Measurements from ENCODE around the gene MAP2K1.
A peak's percentile ranks its signal among the peaks of the same experiment; 100 is the strongest.
"Not testable (repeated sequence)": the region's sequence is repeated elsewhere in the genome, so short reads cannot be mapped to it uniquely, and the experiment has no call there.

MAP2K1 gene

DNA sequence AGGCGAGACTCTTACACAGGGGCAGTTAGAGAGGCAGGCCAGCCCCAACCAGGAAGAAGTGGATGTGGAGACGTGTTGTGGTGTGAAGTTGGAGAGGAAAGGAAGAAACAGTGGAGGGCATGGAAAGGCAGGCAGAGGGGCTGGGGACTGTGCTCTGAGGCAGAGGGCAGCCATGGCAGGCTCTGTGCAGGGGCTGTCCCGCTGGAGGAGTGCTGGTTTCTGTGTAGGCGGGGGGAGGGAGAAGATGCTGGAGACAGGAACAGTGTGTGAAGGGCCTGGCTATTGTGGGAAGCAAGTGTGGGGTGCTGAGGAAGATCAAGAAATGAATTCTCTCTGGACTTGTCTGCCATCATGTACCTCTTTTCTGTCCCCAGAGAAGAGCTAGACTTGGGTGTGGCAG lies 89.8 kb downstream of the MAP2K1 start:
- no peak for DNase-seq (ENCODE audit: low spot score)

DNA sequence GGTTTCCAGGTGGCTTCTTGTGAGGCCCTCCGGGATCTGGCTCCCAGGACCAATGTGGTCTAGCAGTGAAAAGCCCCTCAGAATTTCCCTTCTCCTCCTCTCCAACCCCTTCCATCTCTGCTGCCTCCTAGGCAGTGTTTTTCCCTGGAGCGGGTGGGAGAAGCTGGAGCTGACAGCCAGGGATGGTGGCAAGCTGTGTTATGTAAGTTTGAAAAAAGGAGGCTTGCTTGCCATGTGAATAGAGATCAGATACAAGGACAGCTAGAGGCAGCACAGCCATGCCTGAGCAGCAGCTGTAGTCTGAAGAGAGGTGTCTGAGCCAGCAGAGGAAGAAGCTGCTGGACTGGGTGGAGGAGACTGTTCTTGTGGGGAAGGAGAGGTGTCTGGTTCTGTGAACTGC lies 90.3 kb downstream of the MAP2K1 start:
- no peak for DNase-seq (ENCODE audit: low spot score)

DNA sequence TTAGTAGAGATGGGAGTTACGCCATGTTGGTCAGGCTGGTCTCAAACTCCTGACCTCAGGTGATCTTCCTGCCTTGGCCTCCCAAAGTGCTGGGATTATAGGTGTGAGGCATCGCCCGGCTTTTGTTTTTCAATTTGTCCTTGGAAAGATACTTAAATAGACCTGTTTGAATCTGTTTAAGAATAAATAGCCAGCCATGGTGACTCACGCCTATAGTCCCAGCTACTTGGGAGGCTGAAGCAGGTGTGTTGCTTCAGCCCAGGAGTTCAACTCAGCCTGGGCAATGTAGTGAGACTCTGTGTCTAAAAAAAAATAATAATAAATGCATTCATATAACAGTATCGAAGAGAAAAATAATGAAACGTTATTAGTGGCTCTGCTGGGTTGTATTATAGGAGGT lies 93.6 kb downstream of the MAP2K1 start:
- DNase-seq (ENCODE audit: low spot score), result no peak

DNA sequence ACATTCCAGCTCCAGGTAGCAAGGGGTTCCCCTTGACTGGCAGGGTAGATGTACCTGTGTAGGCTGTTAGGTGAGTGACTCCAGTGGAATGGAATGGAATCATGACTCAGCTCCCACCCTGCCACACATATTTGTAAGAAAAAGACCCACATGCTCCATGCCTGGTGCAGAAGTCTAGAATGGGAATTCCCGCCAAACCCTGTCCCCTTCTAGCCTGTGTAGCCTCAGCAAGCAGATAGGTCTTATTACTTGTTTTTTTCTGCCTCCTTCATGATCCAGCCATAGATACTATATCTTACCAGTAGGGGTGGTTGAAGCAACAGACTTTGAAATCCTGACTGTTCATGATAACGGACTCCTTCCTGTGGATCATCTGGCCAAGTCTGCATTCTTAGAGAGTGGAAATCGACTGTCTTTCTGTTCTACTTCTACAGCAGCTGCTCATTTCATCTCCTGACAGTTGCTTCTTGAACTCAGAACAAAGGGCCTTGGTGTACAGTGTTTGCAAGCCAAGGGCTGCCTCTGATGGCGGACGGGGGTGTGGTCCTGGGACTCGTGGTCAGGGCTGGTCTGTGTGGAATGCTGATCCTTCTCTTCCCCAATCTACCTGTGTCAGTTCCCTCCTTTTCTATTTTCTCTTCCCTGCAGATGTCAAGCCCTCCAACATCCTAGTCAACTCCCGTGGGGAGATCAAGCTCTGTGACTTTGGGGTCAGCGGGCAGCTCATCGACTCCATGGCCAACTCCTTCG lies 94.6 kb downstream of the MAP2K1 start:
- no peak for DNase-seq (ENCODE audit: low spot score)

DNA sequence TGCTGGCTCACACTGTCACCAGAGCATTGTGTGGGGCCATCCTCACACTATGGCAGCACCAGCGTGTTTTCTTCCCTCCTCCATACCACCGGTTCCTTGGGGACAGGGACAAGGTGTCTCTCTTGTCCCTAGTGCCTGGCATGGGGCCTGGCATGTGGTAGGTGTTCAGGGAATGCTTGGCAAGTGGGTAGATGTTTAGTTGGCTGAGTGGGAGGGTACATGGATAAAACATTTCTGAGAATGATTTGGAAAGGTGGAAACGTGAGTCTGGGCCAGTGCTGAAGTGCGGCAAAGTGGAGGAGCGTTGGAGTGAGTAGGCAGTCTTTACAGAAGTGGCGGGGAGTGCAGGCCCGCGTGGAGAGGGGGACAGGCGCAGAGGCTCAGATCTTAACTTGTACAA lies 95.8 kb downstream of the MAP2K1 start:
- no peak for DNase-seq (ENCODE audit: low spot score)

DNA sequence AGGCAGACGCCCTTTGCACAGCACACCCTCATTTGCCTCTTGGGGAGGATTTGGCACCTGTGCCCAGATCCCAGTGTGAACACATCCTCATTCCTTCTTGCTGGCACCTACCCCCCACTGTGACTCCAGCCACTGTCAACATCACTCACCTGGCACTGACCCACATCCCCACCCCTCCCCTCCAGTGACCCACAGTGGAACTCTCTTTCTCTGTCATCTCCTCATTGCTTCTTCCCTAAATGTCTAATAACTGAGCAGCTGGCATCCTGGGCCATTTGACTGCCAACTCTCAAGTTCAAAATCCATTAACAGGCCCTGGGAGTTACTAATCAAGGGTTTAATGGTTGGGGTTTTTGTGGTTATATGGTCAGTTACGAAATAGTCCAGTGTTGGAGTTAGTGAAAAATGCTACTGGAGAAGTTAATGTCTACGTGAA lies 96.4 kb downstream of the MAP2K1 start:
- no peak for DNase-seq (ENCODE audit: low spot score)

DNA sequence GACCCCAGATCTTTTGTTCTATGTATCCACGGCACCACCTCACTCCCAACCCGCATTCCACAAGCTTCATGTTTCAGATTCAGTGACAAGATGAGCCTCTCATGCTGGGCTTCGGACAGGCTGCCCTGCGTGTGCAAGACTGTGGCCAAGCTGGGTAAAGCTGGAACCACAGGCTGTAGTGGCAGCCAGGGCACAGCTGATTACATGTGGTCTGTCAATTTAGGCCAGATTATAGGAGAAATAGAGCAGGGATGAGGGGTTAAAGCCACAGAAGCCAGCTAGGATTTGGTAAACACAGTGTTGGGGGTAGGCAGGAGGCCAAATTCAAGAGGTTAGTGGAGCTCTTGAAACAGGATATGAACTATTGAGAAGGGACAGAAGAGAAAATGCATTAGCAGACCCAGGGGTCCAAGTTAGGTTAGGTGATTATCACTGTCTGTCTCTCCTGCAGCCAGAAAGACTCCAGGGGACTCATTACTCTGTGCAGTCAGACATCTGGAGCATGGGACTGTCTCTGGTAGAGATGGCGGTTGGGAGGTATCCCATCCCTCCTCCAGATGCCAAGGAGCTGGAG lies 97.9 kb downstream of the MAP2K1 start:
- DNase-seq (ENCODE audit: low spot score), result no peak

DNA sequence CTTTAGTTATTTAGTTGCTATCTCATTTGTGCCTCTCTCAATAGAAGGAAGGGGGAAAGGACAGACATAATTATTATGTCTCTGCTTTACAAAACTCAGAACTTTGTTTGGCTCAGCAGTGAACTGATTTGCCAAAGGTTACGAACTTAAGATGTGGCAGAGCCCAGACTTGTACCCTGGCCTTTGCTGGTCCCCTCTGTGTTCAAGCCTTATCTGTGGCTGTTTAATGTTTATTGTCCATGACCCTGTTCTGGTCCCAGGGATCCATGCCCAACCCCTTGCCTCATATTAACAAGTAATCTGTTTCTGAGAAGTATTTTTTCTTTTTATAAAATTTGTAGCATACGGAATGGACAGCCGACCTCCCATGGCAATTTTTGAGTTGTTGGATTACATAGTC lies 100.2 kb downstream of the MAP2K1 start:
- no peak for DNase-seq (ENCODE audit: low spot score)

DNA sequence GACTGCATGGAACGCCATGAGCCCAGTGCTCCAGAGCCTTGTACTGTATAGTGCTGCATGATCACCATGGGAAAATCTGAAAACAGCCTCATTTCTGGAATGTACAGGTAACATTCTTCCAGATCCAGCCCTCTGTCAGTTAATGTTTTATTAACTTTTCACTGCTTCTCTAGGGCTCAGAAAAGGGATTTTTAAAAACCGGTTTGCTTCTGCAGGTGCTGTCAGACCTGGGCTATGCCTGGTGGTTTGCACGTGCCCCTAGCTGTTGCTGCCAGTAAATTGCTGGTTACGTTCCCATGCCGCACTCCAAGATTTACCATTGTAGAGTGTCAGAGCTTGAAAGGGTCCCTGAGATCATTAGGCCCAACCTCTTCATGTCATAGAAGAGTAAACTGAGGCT lies 101.8 kb downstream of the MAP2K1 start:
- DNase-seq (ENCODE audit: low spot score), result no peak

DNA sequence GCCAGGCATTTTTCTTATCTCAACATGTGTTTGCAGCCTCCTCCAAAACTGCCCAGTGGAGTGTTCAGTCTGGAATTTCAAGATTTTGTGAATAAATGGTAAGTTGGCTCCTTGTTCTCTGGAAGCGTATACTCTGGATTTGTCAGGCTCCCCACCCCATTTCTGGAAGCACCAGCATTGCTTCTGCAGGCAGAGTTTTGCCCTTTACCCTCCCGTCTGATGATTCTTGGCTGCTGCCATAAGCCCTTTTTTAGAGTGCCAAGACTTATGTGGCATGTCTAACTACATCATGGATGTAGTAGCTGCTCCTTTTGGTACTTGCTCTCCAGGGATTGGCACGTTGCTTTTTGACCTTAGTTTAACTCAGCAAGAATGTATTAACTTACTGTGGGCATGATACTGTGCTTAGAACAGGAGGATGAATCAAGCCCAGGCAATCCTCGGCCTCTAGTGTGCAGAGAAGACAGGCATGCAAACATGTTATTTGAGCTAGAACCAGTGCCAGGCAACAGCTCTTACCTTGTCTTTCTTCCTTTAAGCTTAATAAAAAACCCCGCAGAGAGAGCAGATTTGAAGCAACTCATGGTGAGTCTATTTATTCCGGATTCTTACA lies 102.6 kb downstream of the MAP2K1 start:
- DNase-seq (ENCODE audit: low spot score), result no peak

DNA sequence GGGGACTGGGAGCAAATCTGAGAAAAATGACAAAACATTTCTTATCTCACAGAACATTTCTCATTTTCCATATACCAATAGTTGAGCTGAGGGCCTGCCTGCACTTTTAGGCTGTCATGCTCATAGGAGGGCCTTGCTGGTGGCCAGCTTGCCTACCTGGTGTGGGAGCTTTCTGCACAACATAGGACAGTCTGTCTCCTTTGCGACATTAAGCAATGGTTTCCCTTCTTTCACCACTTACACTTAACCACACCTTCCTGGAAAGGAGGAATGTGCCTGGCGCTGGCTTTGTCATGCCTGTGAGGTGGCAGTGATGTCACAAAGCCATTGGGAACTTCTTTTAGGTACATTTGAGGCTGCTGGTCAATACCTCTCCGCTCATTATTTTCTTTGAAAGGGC lies 105.1 kb downstream of the MAP2K1 start:
- no peak for DNase-seq (ENCODE audit: low spot score)

DNA sequence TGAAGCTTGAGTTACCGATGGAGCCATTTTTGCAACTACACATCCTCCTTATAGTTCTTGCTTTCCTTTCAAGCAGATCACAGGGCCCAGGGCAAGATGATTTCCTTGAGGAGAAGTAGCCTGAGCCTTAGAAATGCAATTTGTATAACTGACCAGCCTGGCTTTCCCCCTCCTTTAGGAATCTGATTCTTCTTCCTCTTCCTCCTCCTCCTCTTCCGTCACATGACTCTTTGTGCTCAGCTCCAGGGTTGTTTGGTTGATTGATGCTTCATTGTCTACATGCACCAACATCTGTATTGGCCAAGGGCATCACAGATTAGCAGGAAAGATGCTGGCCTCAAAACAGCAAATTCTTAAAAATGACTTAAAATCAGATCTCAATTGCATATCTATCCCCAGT lies 107.5 kb downstream of the MAP2K1 start:
- DNase-seq (ENCODE audit: low spot score), result no peak

DNA sequence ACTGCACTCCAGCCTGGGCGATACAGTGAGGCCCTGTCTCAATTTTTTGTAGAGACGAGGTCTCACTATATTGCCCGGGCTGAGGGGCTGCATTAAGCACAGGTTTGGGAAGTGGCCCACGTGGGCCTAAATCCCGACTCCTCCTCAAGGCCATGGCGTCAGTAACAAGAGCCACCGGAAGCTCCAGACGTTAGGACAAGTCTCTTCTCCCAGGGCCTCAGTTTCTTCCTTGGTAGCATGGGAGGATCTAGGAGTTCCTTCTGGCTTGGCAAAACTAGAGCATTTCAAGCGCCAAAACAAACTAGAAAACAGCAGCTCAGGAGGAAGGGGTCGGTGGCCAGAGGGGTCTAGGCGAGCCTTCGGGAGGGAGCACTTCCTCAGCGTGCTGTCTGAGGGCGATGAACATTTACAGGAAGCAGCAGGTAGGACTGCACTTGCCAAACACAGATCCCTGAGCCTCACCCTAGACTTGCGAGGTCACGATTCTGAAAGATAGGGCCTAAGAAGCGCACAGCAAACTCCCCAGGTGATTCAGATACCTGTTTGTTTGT lies 110.3 kb downstream of the MAP2K1 start:
- no peak for DNase-seq (ENCODE audit: low spot score)

DNA sequence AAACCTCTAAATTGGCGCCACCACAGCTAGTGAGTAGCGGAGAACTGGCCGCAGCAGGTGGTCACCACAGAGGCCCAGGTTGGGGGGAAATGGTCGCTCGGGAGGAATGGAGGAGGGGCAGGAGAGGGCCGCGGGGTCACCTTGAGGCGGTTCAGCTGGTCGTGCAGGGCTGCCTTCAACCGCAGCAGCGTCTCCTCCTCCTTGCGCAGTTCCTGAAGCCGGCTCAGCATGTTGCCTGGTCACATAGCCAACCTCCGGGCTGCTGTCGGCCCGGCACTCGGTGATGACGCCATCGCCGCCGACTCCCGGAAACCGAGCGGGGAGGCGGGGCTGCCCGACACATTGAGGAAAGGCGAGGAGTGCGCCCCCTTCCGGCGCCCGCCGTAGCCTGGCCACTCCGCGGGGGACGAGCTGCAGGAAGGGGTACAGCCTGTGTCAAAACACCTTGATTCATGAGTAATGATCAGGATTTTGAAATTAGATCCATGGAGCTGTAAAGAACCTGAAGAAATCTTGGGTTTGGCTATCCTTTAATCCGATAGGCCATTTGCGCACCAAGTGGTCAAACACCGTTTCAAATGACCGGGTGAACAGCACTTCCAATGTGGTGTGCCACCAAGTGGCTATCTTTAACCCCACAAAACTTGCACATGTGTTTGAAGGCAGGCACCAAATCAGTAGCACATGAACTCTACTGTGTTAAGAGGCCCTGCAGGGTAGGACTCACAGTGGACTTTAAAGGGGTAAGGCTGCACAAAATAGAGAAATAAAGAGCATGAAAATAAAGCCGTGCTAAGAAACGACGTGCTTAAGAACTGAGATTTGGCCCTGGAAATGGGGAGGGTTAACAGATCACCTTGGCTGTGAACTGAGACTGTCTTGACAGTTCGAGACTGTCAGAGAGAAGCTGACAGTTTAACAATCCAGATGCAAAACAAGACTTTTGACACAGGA lies 111.1 kb downstream of the MAP2K1 start, which contains the start of gene SNAPC5:
Gene SNAPC5, minus strand, starts transcription at position 261 of the 954 bp plus-strand sequence. Its CDS starts 31 bp downstream, at position 230.
- DNase-seq (ENCODE audit: low spot score), result peak; percentile 87

DNA sequence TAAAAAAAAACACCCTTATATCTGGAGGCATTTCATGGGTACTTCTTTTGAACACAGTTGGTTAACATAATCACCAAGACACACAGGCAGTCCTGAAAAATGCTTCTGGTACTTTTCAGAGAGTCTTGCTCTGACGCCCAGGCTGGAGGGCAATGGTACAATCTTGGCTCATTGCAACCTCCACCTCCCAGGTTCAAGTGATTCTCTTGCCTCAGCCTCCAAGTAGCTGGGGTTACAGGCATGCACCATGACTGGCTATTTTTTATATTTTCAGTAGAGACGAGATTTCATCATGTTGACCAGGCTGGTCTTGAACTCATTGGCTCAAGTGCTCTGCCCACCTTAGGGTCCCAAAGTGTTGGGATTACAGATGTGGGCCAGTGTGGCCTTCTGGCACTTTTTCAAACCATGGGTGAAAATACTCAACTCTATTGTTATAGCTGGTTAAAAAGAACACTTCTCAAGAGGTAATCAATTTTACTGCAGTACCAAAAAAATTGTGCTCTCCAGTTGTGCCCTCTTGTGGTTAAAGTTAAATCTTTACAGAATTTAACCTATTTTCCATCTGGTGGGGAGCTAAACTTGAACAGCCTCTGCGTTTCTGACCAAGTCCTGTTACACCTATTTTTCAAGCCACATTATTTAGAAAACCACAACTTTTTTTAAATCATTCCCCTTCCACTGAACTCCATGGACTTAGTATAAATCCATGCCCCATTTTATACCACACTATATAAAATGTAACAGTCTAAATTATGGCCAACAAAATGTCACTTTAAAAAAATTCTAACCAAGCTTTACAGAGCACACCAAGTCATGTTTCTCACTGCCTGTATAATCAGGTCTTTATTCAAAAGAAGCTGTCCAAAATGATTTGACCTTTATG lies 112.0 kb downstream of the MAP2K1 start:
- peak; percentile 20 for DNase-seq (ENCODE audit: low spot score)

DNA sequence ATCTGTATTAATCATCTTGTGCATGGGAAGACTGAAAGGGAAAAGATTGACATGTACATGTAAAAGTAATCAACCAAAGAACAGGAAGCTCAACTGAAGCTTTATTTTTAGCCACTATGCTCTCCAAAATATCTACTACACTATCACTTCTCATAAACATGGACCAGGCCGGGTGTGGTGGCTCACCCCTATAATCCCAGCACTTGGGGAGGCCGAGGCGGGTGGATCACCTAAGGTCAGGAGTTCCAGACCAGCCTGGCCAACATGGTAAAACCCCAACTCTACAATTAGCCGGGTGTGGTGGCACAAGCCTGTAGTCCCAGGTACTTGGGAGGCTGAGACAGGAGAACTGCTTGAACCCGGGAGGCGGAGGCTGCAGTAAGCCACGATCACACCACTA lies 113.6 kb downstream of the MAP2K1 start:
- DNase-seq (ENCODE audit: low spot score), result not testable (repeated sequence)

DNA sequence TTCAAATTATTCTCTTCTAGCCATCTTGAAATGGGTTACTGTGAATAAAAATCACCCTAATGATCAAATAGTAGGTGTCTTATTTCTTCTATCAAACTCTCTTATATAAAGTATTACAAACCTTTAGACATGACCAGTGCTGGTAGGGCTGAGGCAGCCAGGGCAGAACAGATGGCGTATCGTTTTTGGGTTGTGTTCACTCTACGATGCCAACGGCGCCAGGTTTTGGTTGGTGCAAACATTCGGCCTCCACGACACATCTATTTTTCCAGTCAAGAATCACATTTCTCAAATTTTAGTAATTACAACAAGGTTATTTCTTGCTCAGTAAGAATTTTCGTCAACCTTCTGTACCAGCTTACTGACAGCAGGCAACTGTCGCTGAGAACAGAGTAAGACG lies 115.8 kb downstream of the MAP2K1 start:
- no peak for DNase-seq (ENCODE audit: low spot score)

DNA sequence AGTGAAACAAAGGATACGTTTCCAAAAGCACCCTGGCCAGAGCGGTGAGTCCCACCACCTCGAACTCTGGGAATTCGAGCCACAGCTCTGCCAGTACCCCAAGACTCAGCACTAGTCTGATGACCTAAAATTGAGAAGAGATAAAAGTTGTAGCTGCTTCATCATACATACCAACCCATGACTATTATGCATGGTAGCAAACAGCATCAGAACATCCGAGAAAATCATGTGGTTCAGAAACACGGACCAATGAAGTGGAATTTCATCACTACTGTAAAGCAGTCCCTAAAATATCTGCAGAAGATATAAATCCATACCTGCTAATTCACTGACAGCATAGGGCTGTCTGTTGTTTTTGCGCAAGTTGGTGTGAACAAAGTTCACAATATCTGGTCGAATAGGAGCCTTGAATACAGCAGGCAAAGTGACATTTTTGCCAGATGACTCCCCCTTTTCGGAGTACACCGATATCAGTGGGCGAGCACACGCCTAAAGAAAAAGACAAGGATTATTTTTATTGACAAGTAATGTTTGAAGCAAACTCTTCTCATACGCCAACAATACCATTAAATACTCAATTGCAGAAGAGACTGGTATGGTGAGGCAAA lies 116.4 kb downstream of the MAP2K1 start:
- not testable (repeated sequence) for DNase-seq (ENCODE audit: low spot score)

DNA sequence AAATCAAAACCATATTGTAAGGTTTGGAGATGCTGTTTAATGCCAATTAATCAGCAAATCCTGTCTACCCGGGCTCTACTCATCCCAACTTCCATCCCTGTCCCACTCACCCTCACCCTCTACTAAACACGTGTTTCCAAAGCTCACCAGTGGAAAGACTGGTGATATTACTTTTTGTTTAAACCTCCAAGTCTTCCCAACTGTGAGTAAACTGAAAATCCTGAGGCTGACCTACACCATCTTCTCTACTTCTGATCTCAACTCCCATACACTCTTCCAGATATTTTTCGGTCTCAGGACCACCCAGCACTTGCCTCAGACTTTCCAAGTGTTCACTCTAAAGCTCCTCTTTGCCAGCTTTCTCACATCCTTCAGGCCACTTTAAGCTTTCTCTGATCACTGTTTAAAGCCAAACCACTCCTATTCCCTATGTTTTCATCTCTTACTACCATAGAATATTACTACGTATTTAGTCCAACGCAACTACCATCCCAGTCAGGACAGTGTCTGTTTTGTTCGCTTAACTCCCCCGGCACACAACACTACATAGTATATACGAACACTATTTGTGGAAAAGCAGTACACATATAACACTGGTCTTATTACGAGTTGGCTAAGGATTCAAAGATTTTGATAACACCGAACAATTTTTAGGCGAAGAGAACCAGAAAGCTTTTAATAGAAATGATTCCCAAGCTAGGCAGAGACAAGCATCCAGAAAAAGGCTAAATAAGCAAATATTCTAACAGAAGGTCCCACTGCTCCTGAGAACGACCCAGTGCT lies 117.3 kb downstream of the MAP2K1 start:
- no peak for DNase-seq (ENCODE audit: low spot score)
